Panc1 (cell line): ENCODE data around the gene TRAFD1.

Experiments
- CTCF ChIP-seq: fragments of 450-650 bp; IDR thresholded peaks from 2 replicates; pipeline ENCODE4 v1.5.1; 2017; ENCODE audit warnings: mild to moderate bottlenecking
- REST ChIP-seq, 2 experiments: IDR thresholded peaks; 2 replicates each; pipeline ENCODE4 v1.6.1; 2011 to 2012; ENCODE audit warnings: low read depth in 2 of 2, control low read depth in 1 of 2, low read length in 1 of 2, mild to moderate bottlenecking in 1 of 2, moderate library complexity in 1 of 2; ENCODE audit not compliant: insufficient read depth in 1 of 2
- SIN3A ChIP-seq: IDR thresholded peaks from 2 replicates; pipeline ENCODE4 v1.6.1; 2012; ENCODE audit warnings: low read depth, mild to moderate bottlenecking, low read length, moderate library complexity, borderline replicate concordance; ENCODE audit not compliant: insufficient read depth
- TCF7L2 ChIP-seq: IDR thresholded peaks from 2 replicates; pipeline ENCODE4 v1.6.1; 2011; ENCODE audit warnings: mild to moderate bottlenecking, low read depth, low read length, inconsistent platforms

- TF ChIP-seq CTCF: no peak
- no peak for TF ChIP-seq TCF7L2
- no peak for TF ChIP-seq REST (IDR thresholded peaks at IDR 0.05; ENCODE audit: insufficient read depth in 1 of 2, low read depth in 2 of 2, low read length in 1 of 2)
- TF ChIP-seq SIN3A: no peak
These were observed 65.8 kb downstream of the TRAFD1 start for GRCh38 chr12:112191201-112191600.
